Transverse colon (tissue), 4 donors: Measurements from ENCODE around the gene SEPTIN5. TPM values are rescaled to one million over a fixed set of nuclear protein-coding genes. Genes with fewer than 3 reads are reported as not detected.

ENCODE experiments used
- DNase-seq: peaks from one replicate; pipeline ENCODE4 v3.0.0-alpha.2; 2019
- H3K27ac ChIP-seq, 4 donors: fragments of 200-600 bp; sonication (generic); 2 replicates each; pipeline ENCODE4 v1.5.1; 2016 to 2018; ENCODE audit warnings: inconsistent platforms in 4 of 4
- H3K27me3 ChIP-seq: fragments of 200-600 bp; sonication (generic); 2 replicates; pipeline ENCODE4 v1.5.1; 2017; ENCODE audit warnings: inconsistent platforms
- H3K36me3 ChIP-seq, 4 donors: fragments of 200-600 bp; sonication (generic); 2 replicates each; pipeline ENCODE4 v1.5.1; 2017 to 2019; ENCODE audit warnings: inconsistent platforms in 4 of 4
- H3K4me1 ChIP-seq, 4 donors: fragments of 200-600 bp; sonication (generic); 2 replicates each; pipeline ENCODE4 v1.5.1; 2017 to 2020; ENCODE audit warnings: inconsistent platforms in 4 of 4
- H3K4me3 ChIP-seq, 4 donors: fragments of 200-600 bp; sonication (generic); 1 replicate in 1 of 4; 2 replicates in 3 of 4; pipeline versions ENCODE4 v1.5.1 to v1.6.1; 2017 to 2019; ENCODE audit warnings: inconsistent platforms in 4 of 4
- H3K9me3 ChIP-seq, 2 donors: fragments of 200-600 bp; sonication (generic); 2 replicates each; pipeline ENCODE4 v1.5.1; 2017 to 2019; ENCODE audit warnings: inconsistent platforms in 2 of 2
- EP300 ChIP-seq: sonication (generic); formaldehyde crosslinking; IDR thresholded peaks from one replicate; pipeline ENCODE4 v1.6.1; 2017; ENCODE audit warnings: antibody characterized with exemption, low read depth
- POLR2A ChIP-seq: fragments of 450-650 bp; IDR thresholded peaks from one replicate; pipeline ENCODE4 v1.6.1; 2016; ENCODE audit warnings: antibody characterized with exemption, mild to moderate bottlenecking, moderate library complexity
- POLR2AphosphoS5 ChIP-seq, 3 donors: sonication (generic); formaldehyde crosslinking; IDR thresholded peaks; one replicate each; pipeline ENCODE4 v1.6.1; 2016; ENCODE audit warnings: antibody characterized with exemption in 3 of 3
- whole genome bisulfite sequencing, 2 donors: methylation state at CpG; one replicate each; pipeline ENCODE4 v1.1.5; 2018; ENCODE audit warnings: low coverage in 1 of 2; 5-methylcytosine and 5-hydroxymethylcytosine counted together
- in situ Hi-C, 4 donors: fragments of 200-750 bp; cut with MboI; loops; one replicate each; pipeline versions ENCODE4 v1.15.0 to v1.15.1; 2017; ENCODE audit warnings: low sequenced_read_pairs in 3 of 4, low pct_ligation_motif_present in 1 of 4, low pct_unique_long_range_greater_than_20kb in 1 of 4
- intact Hi-C: fragments of 100-400 bp; cut with DNase I; formaldehyde crosslinking; loops from one replicate; pipeline ENCODE4 v1.15.1; 2023; ENCODE audit warnings: low total_unique reads
- total RNA-seq, 4 donors: library from RNA; depleted of rRNA; stranded (reverse); fragments of >200 nt; gene quantifications; one replicate each; pipeline ENCODE4 v1.1.0, GENCODE V29; 2016
- TF ChIP-seq, protein P1 (sequence below), 5 experiments: fragments of 200-600 bp in 3 of 5; fragments of 450-650 bp in 2 of 5; sonication (generic) in 3 of 5; IDR thresholded peaks; 1 replicate in 2 of 5; 2 replicates in 3 of 5; pipeline ENCODE4 v1.5.1; 2016 to 2017; ENCODE audit warnings: antibody characterized with exemption in 5 of 5, inconsistent platforms in 3 of 5, mild to moderate bottlenecking in 2 of 5, moderate library complexity in 1 of 5

Gene SEPTIN5
- total RNA-seq, 4 donors from 2014 or later = 2.5 to 709 (median 5.4) TPM

DNA sequence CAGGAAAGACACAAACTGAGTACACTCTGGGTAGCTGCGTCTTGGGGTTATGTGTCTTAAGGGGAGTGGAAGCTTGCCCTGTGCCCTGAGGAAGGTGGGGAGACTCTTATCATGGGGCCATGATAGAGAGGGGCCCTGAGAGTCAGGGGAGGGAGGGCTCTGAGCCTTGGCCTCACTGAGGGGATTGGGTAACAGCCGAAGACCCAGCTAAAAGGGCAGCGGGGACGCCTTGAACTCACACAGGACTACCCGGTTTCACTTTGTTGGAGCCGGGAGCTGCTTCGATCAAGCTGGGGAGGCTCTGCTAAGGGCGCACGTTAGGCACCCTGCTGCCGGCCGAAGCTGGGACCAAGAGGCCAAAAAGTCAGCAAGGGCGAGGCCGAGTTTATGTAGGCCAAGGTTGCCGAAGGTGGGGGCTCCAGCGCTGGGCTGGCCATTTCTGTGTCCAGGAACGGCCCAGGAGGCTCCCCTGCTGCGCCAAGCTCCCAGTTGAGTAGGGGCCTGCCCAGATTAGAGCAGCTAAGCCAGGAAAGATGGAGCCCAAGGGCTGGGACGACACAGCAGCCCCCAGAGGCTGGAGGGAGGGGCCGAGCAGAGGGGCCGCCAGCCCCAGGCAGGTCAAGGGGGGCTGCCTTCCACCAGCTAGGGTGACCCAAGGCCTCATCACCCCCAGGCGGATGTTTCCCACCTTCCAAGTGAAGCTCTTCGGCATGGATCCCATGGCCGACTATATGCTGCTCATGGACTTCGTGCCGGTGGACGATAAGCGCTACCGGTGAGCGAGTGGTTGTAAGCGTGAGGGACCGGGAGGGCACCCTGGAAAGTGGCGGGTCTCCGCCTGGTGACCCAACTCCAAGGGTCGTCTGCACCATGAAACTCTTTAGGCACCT is 48.5 kb downstream of the SEPTIN5 start:
- Histone ChIP-seq H3K9me3 (no peaks in the 10 kb centered on the region), H3K4me3 (no peak overlapping the region), H3K4me1 (peaks cover 0 to 38% (median 21%) of the 10 kb centered on the region in 4 donors), H3K27me3 (peaks cover 93% of the 10 kb centered on the region), H3K27ac (no peak overlapping the region), H3K36me3 (no peaks in the 10 kb centered on the region)
- 65 to 84% methylated on average over 7 to 34 of the region's 34 CpGs for WGBS, 2 donors
- in situ Hi-C loops = no loop called here
- intact Hi-C loops = no loop called here
- DNase-seq = no peak
- TF ChIP-seq, protein P1, sequence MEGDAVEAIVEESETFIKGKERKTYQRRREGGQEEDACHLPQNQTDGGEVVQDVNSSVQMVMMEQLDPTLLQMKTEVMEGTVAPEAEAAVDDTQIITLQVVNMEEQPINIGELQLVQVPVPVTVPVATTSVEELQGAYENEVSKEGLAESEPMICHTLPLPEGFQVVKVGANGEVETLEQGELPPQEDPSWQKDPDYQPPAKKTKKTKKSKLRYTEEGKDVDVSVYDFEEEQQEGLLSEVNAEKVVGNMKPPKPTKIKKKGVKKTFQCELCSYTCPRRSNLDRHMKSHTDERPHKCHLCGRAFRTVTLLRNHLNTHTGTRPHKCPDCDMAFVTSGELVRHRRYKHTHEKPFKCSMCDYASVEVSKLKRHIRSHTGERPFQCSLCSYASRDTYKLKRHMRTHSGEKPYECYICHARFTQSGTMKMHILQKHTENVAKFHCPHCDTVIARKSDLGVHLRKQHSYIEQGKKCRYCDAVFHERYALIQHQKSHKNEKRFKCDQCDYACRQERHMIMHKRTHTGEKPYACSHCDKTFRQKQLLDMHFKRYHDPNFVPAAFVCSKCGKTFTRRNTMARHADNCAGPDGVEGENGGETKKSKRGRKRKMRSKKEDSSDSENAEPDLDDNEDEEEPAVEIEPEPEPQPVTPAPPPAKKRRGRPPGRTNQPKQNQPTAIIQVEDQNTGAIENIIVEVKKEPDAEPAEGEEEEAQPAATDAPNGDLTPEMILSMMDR (IDR thresholded peaks at IDR 0.05) = no peak
- TF ChIP-seq EP300 (no peak), POLR2A (no peak), POLR2AphosphoS5 (IDR thresholded peaks at IDR 0.05) (no peak)

DNA sequence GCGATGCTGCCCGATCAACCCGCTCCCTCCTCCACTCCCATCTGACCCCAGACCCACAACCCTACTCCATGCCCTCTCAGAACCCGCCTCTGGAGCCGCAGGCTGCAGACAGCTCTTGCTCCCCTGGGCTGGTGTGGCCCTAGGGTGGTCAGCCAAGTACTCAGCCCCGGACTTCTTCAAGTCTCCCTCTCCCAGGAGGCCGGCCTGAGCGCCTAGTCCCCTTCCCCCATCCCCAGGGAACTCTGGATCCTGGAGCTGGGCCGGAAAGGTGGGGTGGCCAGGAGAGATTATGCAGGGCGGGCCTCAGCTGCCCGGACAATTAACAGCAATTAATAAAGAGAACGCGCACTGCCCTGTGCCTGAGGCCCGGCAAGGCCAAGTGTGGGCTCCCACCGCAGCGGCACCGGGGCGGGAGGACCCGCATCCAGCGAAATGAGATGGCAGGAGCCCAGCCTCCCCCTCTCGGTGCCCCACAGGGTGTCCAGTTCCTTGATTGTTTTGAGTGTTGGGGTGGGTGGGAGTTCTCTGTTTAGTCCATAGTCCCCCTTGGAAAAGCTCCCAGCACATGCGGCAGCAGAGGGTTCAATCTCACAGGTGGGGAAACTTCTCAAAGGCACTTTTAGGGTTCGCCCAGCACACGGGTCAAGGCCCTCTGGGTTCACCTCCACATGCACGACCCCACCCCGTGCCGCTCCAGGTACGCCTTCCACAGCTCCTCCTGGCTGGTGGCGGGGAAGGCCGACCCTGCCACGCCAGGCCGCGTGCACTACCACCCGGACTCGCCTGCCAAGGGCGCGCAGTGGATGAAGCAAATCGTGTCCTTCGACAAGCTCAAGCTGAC is 49.4 kb downstream of the SEPTIN5 start:
- WGBS, 2 donors = 82% methylated on average over 38 of the region's 39 CpGs; no CpG with 5 or more reads in 1 of the 2 donors
- peaks cover 0 to 38% (median 21%) of the 10 kb centered on the region in 4 donors for H3K4me1 ChIP-seq
- no peaks in the 10 kb centered on the region for H3K9me3 ChIP-seq
- no peaks in the 10 kb centered on the region for H3K36me3 ChIP-seq
- TF ChIP-seq POLR2AphosphoS5 (IDR thresholded peaks at IDR 0.05) = no peak
- no peak for TF ChIP-seq EP300
- TF ChIP-seq POLR2A = no peak
- TF ChIP-seq, protein P1 (IDR thresholded peaks at IDR 0.05) = no peak
- intact Hi-C loops (no loop called here), in situ Hi-C loops (no loop called here)
- no peak for DNase-seq
- H3K4me3 ChIP-seq = no peak overlapping the region
- H3K27ac ChIP-seq = no peak overlapping the region
- H3K27me3 ChIP-seq = peaks cover 93% of the 10 kb centered on the region

DNA sequence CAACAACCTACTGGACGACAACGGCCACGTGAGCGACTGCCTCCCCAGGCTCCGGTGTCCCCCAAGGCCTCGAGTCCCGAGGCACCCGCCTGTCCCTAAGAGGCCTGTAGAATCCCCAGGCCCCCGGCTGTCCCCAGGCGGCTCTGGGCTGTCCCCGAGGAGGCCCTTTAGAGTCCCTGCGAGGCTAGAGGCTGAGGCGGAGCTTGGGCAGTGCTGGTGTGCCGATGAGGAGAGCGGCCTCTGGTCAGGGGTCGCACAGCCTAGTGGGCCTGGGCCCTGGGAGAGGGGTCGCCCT is 49.9 kb downstream of the SEPTIN5 start:
- 87% methylated on average over 17 of the region's 17 CpGs; no CpG with 5 or more reads in 1 of the 2 donors for WGBS, 2 donors
- in situ Hi-C loops = no loop called here
- peaks cover 0 to 35% (median 21%) of the 10 kb centered on the region in 4 donors for H3K4me1 ChIP-seq
- no peaks in the 10 kb centered on the region for H3K36me3 ChIP-seq
- DNase-seq = no peak
- H3K27ac ChIP-seq = no peak overlapping the region
- TF ChIP-seq POLR2AphosphoS5 (IDR thresholded peaks at IDR 0.05) = no peak
- no peak for TF ChIP-seq POLR2A
- no peak for TF ChIP-seq EP300
- TF ChIP-seq, protein P1 (IDR thresholded peaks at IDR 0.05) = no peak
- H3K27me3 ChIP-seq = peaks cover 93% of the 10 kb centered on the region
- H3K9me3 ChIP-seq = no peaks in the 10 kb centered on the region
- intact Hi-C loops = no loop called here
- H3K4me3 ChIP-seq = no peak overlapping the region
